ENCODE measurements around the gene SHC2. TPM values are rescaled to one million over a fixed set of nuclear protein-coding genes. Genes with fewer than 3 reads are reported as not detected.

SHC2 gene
- total and polyA plus RNA-seq, 2 of the 13 experiments (the other 11 are each of a cell fraction or from before 2014, with no cell fraction given): 9.0 to 18.3 TPM

DNA sequence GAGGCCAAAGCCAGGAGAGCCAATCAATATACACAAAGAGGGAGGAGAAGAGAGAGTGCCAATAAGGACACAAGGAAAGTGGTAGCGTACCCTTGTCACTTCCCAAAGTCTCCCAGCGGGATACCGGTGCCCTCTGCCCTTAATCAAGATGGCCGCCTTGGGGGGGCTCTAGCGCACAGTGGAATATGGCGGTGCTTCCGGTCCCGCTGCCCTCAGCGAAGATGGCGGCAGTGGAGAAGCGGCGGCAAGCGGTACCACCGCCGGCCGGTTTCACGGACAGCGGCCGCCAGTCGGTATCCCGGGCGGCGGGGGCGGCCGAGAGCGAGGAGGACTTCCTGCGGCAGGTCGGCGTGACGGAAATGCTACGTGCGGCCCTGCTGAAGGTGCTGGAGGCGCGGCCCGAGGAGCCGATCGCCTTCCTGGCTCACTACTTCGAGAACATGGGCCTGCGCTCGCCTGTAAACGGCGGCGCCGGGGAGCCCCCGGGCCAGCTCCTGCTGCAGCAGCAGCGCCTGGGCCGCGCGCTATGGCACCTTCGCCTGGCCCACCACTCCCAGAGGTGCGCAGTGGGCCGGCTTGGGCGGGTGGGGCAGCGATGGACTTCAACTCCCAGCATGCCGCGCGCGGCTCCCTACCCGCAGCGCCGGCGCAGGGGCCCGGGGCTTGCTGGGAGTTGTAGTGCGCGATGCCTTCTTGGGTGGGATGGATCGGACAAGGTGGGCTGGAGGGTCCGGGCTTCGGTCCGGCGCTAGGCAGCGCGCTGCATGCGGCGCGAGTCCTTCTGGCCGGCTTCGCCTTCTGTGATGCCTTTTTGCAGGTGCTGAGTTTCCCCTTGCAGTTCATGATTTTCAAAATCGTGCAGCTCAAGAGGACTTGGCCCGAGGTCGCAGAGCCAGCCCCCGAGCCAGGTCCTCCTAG lies 46.7 kb upstream of the SHC2 start, which contains the start of gene TPGS1 (continued):
- 0 out of 2 replicates have a peak, but pooled peaks have one; percentile 26 for TF ChIP-seq GMEB2 (CRISPR knock-in tag; IDR thresholded peaks at IDR 0.05; ENCODE audit: low read depth)
- TF ChIP-seq ZNF207 (IDR thresholded peaks at IDR 0.05; ENCODE audit: borderline replicate concordance): no peak
- TF ChIP-seq, protein P1, sequence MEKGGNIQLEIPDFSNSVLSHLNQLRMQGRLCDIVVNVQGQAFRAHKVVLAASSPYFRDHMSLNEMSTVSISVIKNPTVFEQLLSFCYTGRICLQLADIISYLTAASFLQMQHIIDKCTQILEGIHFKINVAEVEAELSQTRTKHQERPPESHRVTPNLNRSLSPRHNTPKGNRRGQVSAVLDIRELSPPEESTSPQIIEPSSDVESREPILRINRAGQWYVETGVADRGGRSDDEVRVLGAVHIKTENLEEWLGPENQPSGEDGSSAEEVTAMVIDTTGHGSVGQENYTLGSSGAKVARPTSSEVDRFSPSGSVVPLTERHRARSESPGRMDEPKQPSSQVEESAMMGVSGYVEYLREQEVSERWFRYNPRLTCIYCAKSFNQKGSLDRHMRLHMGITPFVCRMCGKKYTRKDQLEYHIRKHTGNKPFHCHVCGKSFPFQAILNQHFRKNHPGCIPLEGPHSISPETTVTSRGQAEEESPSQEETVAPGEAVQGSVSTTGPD (CRISPR knock-in tag; IDR thresholded peaks at IDR 0.05): no peak
- TF ChIP-seq KAT8 (CRISPR knock-in tag; IDR thresholded peaks at IDR 0.05): peak; percentile 58; the same call in 1 of the 2 replicates
- TF ChIP-seq, protein P2, sequence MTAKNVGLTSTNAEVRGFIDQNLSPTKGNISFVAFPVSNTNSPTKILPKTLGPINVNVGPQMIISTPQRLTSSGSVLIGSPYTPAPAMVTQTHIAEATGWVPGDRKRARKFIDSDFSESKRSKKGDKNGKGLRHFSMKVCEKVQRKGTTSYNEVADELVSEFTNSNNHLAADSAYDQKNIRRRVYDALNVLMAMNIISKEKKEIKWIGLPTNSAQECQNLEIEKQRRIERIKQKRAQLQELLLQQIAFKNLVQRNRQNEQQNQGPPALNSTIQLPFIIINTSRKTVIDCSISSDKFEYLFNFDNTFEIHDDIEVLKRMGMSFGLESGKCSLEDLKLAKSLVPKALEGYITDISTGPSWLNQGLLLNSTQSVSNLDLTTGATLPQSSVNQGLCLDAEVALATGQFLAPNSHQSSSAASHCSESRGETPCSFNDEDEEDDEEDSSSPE (CRISPR knock-in tag; IDR thresholded peaks at IDR 0.05): no peak
- TF ChIP-seq, protein P3, sequence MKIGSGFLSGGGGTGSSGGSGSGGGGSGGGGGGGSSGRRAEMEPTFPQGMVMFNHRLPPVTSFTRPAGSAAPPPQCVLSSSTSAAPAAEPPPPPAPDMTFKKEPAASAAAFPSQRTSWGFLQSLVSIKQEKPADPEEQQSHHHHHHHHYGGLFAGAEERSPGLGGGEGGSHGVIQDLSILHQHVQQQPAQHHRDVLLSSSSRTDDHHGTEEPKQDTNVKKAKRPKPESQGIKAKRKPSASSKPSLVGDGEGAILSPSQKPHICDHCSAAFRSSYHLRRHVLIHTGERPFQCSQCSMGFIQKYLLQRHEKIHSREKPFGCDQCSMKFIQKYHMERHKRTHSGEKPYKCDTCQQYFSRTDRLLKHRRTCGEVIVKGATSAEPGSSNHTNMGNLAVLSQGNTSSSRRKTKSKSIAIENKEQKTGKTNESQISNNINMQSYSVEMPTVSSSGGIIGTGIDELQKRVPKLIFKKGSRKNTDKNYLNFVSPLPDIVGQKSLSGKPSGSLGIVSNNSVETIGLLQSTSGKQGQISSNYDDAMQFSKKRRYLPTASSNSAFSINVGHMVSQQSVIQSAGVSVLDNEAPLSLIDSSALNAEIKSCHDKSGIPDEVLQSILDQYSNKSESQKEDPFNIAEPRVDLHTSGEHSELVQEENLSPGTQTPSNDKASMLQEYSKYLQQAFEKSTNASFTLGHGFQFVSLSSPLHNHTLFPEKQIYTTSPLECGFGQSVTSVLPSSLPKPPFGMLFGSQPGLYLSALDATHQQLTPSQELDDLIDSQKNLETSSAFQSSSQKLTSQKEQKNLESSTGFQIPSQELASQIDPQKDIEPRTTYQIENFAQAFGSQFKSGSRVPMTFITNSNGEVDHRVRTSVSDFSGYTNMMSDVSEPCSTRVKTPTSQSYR (CRISPR knock-in tag; IDR thresholded peaks at IDR 0.05; ENCODE audit: borderline replicate concordance): no peak
- TF ChIP-seq ZMYM4 (CRISPR knock-in tag; IDR thresholded peaks at IDR 0.05): 0 out of 2 replicates have a peak, but pooled peaks have one; percentile 21
- no peak for TF ChIP-seq ATM (IDR thresholded peaks at IDR 0.05; ENCODE audit: borderline replicate concordance)
- no peak for TF ChIP-seq RELA (CRISPR knock-in tag; IDR thresholded peaks at IDR 0.05)
- no peak for TF ChIP-seq TRAFD1 (CRISPR knock-in tag; IDR thresholded peaks at IDR 0.05; ENCODE audit: borderline replicate concordance)
- no peak for TF ChIP-seq ADNP (CRISPR knock-in tag; IDR thresholded peaks at IDR 0.05)
- TF ChIP-seq HMGXB3 (CRISPR knock-in tag; IDR thresholded peaks at IDR 0.05; ENCODE audit: borderline replicate concordance): peak; percentile 93
